Measurements from ENCODE around the gene PRF1. TPM values are rescaled to one million over a fixed set of nuclear protein-coding genes. Genes with fewer than 3 reads are reported as not detected.
"Not testable (repeated sequence)": the region's sequence is repeated elsewhere in the genome, so short reads cannot be mapped to it uniquely, and the experiment has no call there.

Gene PRF1
- total RNA-seq, 2 donors from 2014 or later: 0.96 to 1.3 TPM

- TF ChIP-seq CTCF (IDR thresholded peaks at IDR 0.05): no peak
- DNase-seq: no peak
- Histone ChIP-seq H3K9me3 (no peaks in the 10 kb centered on the region), H3K36me3 (no peaks in the 10 kb centered on the region), H3K27me3 (no peaks in the 10 kb centered on the region), H3K9ac (ENCODE audit: low read depth in 2 of 2, low read length in 2 of 2) (no peak overlapping the region), H3K27ac (no peak overlapping the region), H3K4me1 (no peaks in the 10 kb centered on the region), H3K4me3 (no peak overlapping the region)
- intact Hi-C loops (cut with DNase I): no loop called here
Observed at GRCh38 chr10:70582793-70583668, 19.5 kb downstream of the PRF1 start.

DNA sequence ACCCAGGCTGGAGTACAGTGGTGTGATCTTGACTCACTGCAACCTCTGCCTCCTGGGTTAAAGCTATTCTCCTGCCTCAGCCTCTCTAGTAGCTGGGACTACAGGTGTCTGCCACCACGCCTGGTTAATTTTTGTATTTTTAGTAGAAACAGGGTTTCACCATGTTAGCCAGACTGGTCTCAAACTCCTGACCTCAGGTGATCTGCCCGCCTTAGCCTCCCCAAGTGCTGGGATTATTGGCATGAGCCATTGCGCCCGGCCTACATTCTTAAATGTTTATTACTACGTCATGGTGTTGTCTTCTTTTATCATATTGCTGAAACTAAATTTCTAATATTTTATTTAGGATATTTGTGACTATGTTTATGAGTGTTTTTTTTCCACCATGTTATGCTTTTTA is 21.4 kb downstream of the PRF1 start:
- H3K27ac ChIP-seq; H3K9ac ChIP-seq (ENCODE audit: low read depth in 2 of 2, low read length in 2 of 2); H3K4me3 ChIP-seq; H3K27me3 ChIP-seq; H3K9me3 ChIP-seq; H3K36me3 ChIP-seq; intact Hi-C loops (cut with DNase I); DNase-seq; H3K4me1 ChIP-seq: not testable (repeated sequence)

DNA sequence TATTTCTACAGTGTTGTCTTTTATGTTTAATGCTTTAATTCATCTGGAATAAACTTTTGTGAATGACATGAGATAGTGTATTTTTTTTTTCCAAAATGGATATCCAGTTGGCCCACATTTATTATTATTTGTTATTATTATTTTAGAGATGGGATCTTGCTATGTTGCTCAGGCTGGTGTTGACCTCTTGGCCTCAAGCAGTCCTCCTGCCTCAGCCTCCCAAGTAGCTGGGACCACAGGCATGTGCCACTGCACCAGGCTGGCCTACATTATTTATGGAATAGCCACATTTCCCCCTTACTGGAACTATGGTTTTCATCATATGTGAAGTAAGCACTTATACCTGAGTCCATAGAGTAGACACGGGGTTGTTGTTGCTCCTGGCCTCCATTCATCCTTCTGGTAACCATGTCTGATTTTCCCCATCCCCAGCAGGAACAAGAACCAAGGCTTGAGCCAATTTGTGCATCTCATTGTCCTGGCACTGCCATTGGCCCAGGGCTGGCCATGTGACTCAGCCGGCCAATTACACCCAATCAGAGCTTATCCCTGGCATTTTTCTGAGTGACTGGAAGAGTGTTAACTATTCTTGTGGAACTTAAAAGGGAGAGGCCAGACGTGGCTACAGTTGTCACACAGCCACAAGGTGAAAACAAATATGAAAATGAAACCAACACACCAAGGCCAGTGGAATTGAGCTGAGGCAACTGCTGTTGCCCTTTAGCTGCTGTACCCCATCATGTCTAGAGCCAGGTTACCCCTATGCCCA is 23.1 kb downstream of the PRF1 start:
- Histone ChIP-seq H3K27me3 (no peaks in the 10 kb centered on the region), H3K9me3 (no peaks in the 10 kb centered on the region), H3K9ac (ENCODE audit: low read depth in 2 of 2, low read length in 2 of 2) (no peak overlapping the region), H3K36me3 (no peaks in the 10 kb centered on the region), H3K4me1 (no peaks in the 10 kb centered on the region), H3K4me3 (no peak overlapping the region), H3K27ac (no peak overlapping the region)
- DNase-seq: no peak
- TF ChIP-seq CTCF (IDR thresholded peaks at IDR 0.05): no peak
- intact Hi-C loops (cut with DNase I): no loop called here

- Histone ChIP-seq H3K9me3 (no peaks in the 10 kb centered on the region), H3K9ac (ENCODE audit: low read depth in 2 of 2, low read length in 2 of 2) (no peak overlapping the region), H3K27ac (no peak overlapping the region), H3K4me1 (no peaks in the 10 kb centered on the region), H3K4me3 (no peak overlapping the region), H3K27me3 (no peaks in the 10 kb centered on the region), H3K36me3 (no peaks in the 10 kb centered on the region)
- TF ChIP-seq CTCF (IDR thresholded peaks at IDR 0.05): no peak
- DNase-seq: no peak
- intact Hi-C loops (cut with DNase I): no loop called here
Observed at GRCh38 chr10:70578371-70578947, 24.1 kb downstream of the PRF1 start.

GRCh38 chr10:70576803-70577517 is 25.6 kb downstream of the PRF1 start:
- no peak for TF ChIP-seq CTCF (IDR thresholded peaks at IDR 0.05)
- DNase-seq: no peak
- no peaks in the 10 kb centered on the region for H3K9me3 ChIP-seq
- no peak overlapping the region for H3K4me3 ChIP-seq
- H3K27ac ChIP-seq: no peak overlapping the region
- no peaks in the 10 kb centered on the region for H3K36me3 ChIP-seq
- H3K9ac ChIP-seq (ENCODE audit: low read depth in 2 of 2, low read length in 2 of 2): no peak overlapping the region
- intact Hi-C loops (cut with DNase I): no loop called here
- no peaks in the 10 kb centered on the region for H3K4me1 ChIP-seq
- H3K27me3 ChIP-seq: no peaks in the 10 kb centered on the region
